IPS-15b (cell line): ENCODE results near the gene LRRC27.
"Not testable (repeated sequence)": the region's sequence is repeated elsewhere in the genome, so short reads cannot be mapped to it uniquely, and the experiment has no call there.

Source experiments
- H3K27me3 ChIP-seq: one replicate; pipeline ENCODE4 v1.6.1; 2013; ENCODE audit warnings: low read length; ENCODE audit not compliant: control insufficient read depth, insufficient read depth
- H3K36me3 ChIP-seq: one replicate; pipeline ENCODE4 v1.6.1; 2013; ENCODE audit warnings: low read length; ENCODE audit not compliant: control insufficient read depth, insufficient read depth
- H3K4me1 ChIP-seq: one replicate; pipeline ENCODE4 v1.6.1; 2013; ENCODE audit warnings: mild to moderate bottlenecking, low read length; ENCODE audit not compliant: control insufficient read depth, insufficient read depth
- H3K4me3 ChIP-seq: one replicate; pipeline ENCODE4 v1.5.1; 2013; ENCODE audit warnings: low read depth, low read length
- H3K9ac ChIP-seq: one replicate; pipeline ENCODE4 v1.6.1; 2013; ENCODE audit warnings: low read depth, mild to moderate bottlenecking, low read length
- H3K9me3 ChIP-seq: one replicate; pipeline ENCODE4 v1.6.1; 2013; ENCODE audit warnings: mild to moderate bottlenecking, low read length; ENCODE audit not compliant: control insufficient read depth, insufficient read depth

The LRRC27 gene

DNA sequence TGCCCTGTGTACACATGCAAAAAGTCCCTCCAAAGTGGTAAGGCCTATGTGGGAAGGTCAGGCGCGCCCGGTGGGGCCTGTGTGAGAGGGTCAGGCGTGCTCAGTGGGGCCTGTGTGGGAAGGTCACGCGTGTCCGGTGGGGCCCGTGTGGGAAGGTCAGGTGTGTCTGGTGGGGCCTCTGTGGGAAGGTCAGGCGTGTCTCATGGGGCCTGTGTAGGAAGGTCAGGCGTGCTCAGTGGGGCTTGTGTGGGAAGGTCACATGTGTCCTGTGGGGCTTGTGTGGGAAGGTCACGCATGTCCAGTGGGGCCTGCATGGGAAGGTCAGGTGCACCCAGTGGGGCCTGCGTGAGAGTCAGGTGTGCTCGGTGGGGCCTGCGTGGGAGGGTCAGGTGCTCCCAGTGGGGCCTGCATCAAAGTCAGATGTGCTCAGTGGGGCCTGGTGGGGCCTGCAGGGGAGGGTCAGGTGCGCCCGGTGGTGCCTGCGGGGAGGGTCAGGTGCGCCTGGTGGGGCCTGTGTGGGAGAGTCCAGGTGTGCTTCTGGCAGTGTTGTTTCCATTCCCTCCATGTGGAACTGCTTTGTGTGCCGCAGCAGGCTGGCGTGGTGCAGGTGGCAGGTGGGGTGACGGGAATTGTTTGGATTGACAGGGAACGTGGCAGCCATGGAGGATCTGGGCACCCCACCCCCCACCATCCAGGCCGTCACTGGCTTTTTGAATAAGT lies 15.4 kb downstream of the LRRC27 start:
- Histone ChIP-seq H3K9ac (no peak overlapping the region), H3K9me3 (no peaks in the 10 kb centered on the region), H3K36me3 (no peaks in the 10 kb centered on the region), H3K4me3 (no peak overlapping the region), H3K27me3 (no peaks in the 10 kb centered on the region), H3K4me1 (no peaks in the 10 kb centered on the region)

DNA sequence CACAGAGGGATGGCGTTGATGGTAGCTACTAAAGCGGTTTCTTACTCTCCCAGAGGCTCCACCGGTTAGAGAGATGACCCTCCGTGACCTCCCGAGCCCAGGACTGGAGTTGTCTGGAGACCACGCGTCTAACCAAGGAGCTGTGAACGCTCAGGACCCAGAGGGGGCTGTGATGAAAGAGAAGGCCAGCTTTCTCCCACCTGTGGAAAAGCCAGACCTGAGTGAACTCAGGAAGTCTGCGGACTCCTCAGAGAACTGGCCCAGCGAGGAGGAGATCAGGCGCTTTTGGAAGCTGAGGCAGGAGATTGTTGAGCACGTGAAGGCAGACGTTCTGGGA lies 15.9 kb downstream of the LRRC27 start:
- Histone ChIP-seq H3K36me3 (no peaks in the 10 kb centered on the region), H3K9ac (no peak overlapping the region), H3K9me3 (no peaks in the 10 kb centered on the region), H3K27me3 (no peaks in the 10 kb centered on the region), H3K4me1 (no peaks in the 10 kb centered on the region), H3K4me3 (no peak overlapping the region)

DNA sequence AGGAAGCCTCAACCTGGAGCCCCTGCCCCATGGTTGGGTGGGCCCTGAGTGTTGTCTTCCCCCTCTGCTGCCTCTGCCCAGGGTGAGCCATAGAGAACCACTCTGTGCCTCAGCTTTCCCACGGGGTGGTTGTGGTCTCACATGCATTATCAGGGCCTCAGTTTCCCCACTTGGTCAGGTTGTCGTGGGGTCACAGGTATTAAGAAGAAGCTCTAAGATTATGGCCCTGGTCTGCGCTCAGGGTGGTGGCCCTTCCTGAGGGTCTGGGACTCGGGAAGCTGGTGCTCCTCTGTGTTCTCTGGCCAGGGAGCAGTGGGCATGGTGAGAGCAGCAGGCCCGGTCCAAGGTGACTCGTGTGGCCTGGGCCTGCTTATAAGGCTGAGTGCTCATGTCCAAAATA lies 17.8 kb downstream of the LRRC27 start:
- Histone ChIP-seq H3K36me3 (no peaks in the 10 kb centered on the region), H3K4me1 (no peaks in the 10 kb centered on the region), H3K4me3 (no peak overlapping the region), H3K9ac (no peak overlapping the region), H3K9me3 (no peaks in the 10 kb centered on the region), H3K27me3 (no peaks in the 10 kb centered on the region)

DNA sequence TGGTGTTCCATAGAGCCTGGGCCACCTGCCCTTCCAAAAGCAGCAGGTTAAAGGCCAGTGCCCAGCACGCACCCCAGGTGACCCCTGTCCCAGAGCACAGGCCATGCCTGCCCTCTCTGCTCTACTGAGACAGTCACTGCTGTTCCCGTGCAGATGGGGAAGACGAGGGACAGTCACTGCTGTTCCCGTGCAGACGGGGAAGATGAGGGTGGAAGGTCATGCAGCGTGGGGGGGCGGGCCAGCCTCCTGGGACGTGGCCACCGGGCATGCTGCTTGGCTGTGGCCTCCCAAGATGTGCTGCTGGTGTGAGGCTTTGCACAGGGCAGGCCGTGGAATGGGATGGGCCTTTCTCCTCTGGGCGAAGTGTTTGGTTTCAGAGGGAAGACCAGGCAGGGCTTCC lies 18.4 kb downstream of the LRRC27 start:
- Histone ChIP-seq H3K9ac (no peak overlapping the region), H3K4me1 (no peaks in the 10 kb centered on the region), H3K9me3 (no peaks in the 10 kb centered on the region), H3K27me3 (no peaks in the 10 kb centered on the region), H3K36me3 (no peaks in the 10 kb centered on the region), H3K4me3 (no peak overlapping the region)

DNA sequence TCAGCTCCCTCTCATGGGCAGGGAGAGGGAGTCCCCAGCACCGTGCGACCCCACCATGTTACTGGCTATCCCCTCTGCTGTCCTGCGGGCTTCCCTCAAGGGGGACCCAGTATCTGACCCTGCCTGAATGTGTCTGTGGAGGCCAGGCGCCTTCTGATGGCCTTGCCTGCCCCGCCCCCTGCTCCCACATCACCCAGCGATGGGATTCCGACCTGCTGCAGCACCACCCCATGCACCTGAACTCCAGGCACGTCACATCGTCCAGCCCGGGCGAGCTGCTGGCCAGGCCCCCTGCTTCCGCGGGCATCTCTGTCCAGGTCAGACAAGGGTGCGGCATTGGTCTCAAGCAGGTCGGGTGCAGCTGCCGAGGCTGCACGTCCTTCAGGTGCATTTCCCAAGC lies 19.0 kb downstream of the LRRC27 start:
- no peaks in the 10 kb centered on the region for H3K36me3 ChIP-seq
- no peaks in the 10 kb centered on the region for H3K4me1 ChIP-seq
- H3K9me3 ChIP-seq: no peaks in the 10 kb centered on the region
- H3K9ac ChIP-seq: no peak overlapping the region
- no peaks in the 10 kb centered on the region for H3K27me3 ChIP-seq
- H3K4me3 ChIP-seq: no peak overlapping the region

DNA sequence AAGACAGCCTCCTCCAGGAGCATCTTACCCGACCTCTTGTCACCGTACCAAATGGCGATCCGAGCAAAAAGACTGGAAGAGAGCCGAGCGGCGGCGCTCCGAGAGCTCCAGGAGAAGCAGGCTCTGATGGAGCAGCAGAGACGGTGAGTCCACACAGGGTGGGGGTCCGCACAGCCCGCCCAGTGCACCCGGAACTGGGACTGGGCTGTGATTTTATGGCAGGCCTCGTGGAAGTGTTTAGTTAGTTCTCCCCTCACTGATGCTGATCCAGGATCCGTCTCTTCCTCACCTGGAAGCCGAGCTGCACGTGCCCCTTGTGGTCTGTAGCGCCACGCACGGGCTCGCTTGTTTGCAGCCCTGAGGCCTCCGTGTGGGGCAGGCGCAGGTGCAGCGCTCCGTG lies 19.6 kb downstream of the LRRC27 start:
- Histone ChIP-seq H3K27me3 (no peaks in the 10 kb centered on the region), H3K4me3 (no peak overlapping the region), H3K9me3 (no peaks in the 10 kb centered on the region), H3K4me1 (no peaks in the 10 kb centered on the region), H3K9ac (no peak overlapping the region), H3K36me3 (no peaks in the 10 kb centered on the region)

DNA sequence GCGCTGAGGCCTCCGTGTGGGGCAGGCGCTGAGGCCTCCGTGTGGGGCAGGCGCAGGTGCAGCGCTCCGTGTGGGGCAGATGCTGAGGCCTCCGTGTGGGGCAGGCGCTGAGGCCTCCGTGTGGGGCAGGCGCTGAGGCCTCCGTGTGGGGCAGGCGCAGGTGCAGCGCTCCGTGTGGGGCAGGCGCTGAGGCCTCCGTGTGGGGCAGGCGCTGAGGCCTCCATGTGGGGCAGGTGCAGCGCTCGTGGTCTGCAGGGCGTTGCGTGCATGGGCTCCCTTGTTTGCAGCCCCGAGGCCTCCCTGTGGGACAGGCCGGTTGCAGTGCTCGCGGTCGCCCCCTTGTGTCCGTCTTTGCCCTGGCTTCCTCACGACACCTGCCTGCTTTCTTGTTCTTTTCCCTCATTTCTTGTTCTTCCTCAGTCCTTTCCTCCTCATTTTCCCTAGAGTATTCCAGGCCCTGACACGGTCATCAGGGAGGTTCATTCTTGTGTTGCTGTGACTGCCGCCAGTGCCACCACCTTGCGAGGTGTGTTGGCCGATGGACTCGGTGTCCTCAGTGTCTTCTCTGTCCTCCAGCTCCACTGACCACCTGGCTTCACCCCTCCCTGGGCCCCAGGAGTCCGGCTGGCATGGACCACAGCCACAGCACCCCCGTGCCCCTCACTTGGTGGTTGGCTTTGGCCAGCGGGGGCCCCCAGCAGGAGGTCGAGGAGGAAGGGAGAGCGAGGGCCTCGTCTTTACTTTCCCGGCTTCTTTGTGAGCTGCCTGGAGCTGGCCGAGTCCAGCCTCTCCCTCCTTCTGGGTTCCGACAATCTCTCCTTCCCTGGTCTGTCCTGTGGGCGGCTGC lies 20.7 kb downstream of the LRRC27 start:
- H3K36me3 ChIP-seq, H3K9me3 ChIP-seq, H3K9ac ChIP-seq, H3K27me3 ChIP-seq, H3K4me3 ChIP-seq, H3K4me1 ChIP-seq: not testable (repeated sequence)

DNA sequence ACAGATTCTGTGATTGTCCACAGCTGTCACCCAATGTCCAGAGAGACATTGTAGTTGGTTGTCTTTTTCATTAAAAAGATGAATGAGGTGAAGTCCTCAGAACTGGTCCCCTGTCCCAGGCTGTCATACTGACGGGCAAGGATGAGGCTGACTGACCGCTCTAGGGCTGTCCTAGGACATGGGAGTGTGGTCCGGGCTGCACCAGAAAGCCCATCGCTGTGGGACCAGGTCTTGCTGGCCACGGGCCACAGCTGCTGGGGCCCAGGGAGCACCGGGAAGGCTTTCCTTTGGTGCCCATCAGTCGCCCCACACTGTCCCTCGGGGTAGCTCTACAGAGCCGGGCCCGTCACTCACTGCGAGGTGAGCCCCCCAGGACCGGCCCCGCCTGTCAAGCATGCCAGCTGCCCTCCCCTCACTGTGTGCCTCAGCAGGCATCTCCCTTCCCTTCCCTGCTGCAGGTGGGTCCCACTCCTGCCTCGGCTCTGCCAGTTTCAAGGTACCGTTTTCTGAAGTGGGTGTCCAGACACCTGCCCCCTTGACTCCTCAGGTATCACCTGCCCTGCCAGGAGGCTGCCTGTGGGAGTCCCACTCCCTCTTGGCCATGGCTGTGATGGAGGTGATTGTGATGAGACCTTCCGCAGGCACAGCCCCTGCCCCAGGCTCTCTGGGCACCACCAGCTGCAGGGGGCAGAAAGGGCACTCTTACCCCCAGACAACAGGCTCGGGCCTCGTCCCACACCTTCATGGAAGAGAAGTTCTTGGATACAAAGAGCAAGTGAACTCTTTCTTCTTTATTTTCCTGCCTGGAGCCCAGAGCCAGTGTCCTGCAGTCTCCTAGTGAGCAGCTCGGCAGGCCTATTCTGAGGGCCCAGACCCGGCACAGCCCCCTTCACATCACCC lies 21.7 kb downstream of the LRRC27 start:
- H3K27me3 ChIP-seq: no peaks in the 10 kb centered on the region
- no peaks in the 10 kb centered on the region for H3K9me3 ChIP-seq
- H3K9ac ChIP-seq: no peak overlapping the region
- no peak overlapping the region for H3K4me3 ChIP-seq
- no peaks in the 10 kb centered on the region for H3K36me3 ChIP-seq
- no peaks in the 10 kb centered on the region for H3K4me1 ChIP-seq

DNA sequence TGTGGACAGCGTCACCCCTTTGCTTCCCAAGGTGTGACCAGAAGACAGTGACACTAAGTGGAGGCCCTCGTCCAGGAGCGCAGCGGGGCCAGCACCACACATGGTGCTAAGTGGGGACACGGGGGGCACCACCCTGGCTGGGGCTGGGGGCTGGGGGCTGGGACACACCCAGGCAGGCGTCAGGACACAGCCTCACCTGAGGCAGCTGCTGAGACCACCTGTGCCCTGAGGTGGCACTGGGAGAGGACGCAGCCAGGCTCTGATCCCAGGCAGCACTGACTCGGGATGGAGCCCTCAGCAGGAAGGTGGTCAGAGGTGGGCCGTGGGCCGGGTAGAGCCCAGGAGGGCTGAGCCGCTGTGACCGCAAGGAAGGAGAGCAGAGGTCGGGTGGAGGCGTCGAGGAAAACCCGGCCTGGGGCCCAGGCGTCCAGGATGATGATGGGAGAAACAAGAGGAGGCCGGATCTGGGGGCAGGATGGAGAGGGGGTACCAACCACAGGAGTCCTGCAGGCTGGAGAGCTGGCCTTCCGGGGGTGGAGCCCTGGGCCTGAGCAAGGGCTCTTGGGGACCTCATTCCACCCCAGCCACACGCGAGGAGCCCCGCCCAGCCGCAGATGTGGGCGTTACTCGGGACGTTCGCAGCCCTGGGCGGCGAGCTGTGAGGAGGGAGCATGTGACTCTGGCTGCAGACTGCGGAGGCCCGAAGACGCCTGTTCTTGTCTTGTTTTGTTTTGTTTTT lies 22.5 kb downstream of the LRRC27 start:
- Histone ChIP-seq H3K9ac (no peak overlapping the region), H3K27me3 (no peaks in the 10 kb centered on the region), H3K9me3 (no peaks in the 10 kb centered on the region), H3K4me1 (no peaks in the 10 kb centered on the region), H3K4me3 (no peak overlapping the region), H3K36me3 (no peaks in the 10 kb centered on the region)

DNA sequence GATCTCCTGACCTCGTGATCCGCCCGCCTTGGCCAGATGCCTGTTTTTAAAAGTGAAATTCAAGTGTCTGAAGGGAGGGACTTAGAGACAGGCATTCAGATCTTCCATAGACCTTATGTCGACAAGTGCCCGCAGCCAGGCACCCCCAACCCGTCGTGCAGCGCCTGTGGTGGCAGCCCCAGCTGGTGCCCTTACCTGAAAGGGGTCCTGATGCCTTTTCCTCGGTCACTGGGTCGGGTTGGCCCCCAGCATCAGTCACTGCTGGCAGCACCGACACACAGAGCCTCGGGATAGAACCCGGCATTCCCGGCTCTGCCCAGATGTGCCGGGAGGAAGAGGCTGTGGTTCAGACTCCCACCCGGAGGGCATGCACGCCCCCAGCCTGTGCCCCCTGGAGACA lies 23.3 kb downstream of the LRRC27 start:
- Histone ChIP-seq H3K9ac (no peak overlapping the region), H3K4me1 (no peaks in the 10 kb centered on the region), H3K9me3 (no peaks in the 10 kb centered on the region)

DNA sequence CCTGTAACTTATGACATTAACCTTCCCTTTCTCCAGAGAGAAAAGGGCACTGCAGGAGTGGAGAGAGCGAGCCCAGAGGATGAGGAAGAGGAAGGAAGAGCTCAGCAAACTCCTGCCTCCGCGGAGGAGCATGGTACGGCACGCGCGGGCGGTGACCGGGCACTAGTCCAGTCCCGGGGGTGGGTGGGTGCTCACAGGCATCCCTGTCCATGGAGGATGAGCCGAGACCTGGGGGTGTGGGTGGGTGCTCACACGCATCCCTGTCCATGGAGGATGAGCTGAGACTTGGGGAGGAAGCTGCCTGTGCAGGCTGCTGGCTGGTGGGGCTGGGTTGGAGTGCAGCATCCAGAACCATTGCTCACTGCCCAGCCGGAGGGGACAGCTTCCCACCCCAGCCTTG lies 23.8 kb downstream of the LRRC27 start:
- no peak overlapping the region for H3K4me3 ChIP-seq
- no peak overlapping the region for H3K9ac ChIP-seq
- H3K9me3 ChIP-seq: no peaks in the 10 kb centered on the region
- no peaks in the 10 kb centered on the region for H3K36me3 ChIP-seq
- no peaks in the 10 kb centered on the region for H3K27me3 ChIP-seq
- no peaks in the 10 kb centered on the region for H3K4me1 ChIP-seq

More for the DNA sequence above, 23.3 kb downstream of the LRRC27 start:
- Histone ChIP-seq H3K36me3 (no peaks in the 10 kb centered on the region), H3K4me3 (no peak overlapping the region), H3K27me3 (no peaks in the 10 kb centered on the region)
